ENCODE measurements around the gene SHISAL1.

Gene SHISAL1

GRCh38 chr22:44298406-44299091, 14.2 kb downstream of the SHISAL1 start:
- peak; percentile 10 for DNase-seq

- DNase-seq: no peak
These were observed 15.2 kb downstream of the SHISAL1 start for GRCh38 chr22:44297470-44298061.

GRCh38 chr22:44295406-44295805, 17.3 kb downstream of the SHISAL1 start:
- DNase-seq: no peak

- no peak for DNase-seq
These were observed 18.9 kb downstream of the SHISAL1 start for GRCh38 chr22:44293876-44294275.

DNA sequence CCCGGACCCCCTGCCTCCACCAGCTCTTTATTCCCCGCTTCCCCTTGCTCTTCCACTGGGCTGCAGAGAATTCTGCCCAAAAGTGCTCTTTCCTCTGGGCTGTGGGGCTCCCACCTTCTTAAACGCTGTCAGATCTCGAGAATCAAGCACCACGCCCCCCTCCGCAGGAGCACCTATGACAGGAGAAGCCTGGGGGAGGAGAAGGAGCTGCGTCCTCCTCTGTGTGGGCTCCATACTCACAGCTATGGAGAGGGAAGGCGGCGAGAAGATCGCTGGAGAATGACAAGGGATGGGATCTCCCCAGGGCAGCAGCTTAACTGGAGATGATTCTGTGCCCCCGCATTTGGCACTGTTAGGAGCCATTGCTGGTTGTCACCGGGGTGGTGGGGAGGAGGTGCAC, 19.7 kb downstream of the SHISAL1 start:
- no peak for DNase-seq

- DNase-seq: no peak
These were observed 20.2 kb downstream of the SHISAL1 start for GRCh38 chr22:44292521-44292920.

DNA sequence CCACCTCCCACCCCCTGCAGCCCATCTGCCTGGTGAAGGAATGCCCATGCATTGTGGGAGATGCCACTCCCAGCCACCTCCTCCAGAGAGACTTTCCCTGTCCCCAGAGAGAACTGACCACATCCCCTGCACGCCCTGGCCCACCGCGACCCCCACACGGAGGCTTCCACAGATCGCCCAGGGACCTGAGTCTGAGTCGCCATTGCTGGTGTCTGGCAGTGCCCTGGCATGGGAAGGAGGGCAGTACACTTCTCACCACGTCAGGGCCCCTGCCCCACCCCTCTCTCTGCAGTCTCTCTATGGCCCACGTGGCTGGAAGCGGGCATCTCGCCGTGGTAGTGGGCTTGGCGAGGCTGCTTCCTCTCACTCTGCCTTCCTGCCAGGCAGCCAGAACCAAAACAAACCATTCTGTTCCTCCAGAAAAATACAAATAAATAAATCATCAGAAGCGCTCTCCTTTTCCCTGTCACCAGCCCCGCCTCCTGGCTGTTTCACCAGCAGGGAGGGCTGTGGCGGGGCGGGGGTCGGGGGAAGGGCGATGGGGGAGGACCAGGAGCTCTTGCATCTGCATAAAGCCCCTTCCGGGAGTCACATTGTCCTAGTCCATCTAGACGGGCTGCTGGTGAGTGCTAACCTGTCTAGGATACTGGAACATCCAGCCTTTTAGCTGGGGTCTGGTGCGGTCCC, 20.9 kb downstream of the SHISAL1 start:
- DNase-seq: no peak

DNA sequence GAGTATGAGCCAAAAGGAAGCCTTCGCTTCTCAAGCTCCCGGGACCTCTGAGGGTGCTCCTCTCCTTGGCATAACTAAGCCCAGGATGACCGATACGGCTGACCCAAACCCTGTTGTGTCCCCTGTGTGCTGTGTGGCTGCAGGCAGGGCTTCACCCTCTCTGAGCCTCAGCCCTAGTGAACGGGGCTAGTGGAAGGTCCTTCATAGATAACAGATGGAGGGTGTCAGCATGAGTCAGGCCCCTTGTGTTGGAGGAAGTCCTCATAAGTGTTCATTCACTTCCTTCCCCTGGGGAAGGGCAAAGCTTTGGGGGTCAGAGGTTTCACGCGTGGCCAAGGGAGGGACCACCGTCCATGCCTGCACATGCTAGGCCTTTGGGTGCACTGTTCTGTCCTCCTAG, 21.5 kb downstream of the SHISAL1 start:
- DNase-seq: no peak

- no peak for DNase-seq
These were observed 23.2 kb downstream of the SHISAL1 start for GRCh38 chr22:44289414-44290171.

GRCh38 chr22:44288913-44289312, 23.8 kb downstream of the SHISAL1 start:
- no peak for DNase-seq

DNA sequence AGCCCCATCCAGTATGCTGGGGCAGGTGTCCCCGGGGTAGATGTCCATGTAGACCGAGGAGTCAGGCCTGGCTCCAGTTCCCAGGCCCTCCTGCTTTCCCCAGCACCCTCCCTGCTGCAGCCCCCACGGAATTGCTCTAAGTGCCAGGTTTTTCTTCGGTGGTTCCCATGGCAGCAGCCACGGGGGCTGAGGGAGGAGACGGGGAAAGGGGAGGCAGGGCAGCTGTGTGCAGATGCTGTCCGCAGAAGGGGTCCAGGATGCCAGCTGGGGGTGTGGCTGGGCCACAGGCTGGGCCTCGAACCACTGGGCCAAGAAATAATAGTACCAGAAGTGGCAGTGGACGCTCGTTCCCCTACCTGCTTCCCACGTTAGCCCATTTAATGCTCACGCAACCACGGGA, 25.0 kb downstream of the SHISAL1 start:
- no peak for DNase-seq

DNA sequence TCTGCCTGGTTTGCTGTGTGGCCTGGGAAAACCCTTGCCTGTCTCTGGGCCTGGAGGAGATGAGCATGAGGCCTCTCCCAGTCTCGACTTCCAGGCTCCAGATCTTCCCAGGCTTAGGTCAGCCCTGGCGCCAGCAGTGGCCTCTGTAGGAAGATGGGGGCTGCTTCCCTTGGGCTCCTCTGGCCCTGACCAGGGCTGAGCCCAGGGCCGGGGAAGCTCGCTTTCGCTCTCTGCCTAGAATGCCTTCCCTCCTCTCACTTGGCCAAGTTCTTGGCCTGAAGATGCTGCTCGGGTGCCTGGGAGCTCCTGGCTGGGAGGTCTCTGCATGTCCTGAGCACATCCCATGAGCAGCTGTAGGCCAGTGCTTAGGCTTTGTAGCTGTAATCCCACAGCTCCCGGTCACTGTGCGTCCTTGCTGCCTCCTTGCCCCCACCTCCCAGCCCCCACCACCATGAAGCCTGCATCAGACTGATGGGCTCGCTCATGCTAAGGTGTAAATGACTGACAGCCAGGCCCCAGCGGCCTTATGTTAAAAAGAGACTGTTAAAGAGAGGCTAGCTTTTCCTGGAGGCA, 25.5 kb downstream of the SHISAL1 start:
- no peak for DNase-seq

DNA sequence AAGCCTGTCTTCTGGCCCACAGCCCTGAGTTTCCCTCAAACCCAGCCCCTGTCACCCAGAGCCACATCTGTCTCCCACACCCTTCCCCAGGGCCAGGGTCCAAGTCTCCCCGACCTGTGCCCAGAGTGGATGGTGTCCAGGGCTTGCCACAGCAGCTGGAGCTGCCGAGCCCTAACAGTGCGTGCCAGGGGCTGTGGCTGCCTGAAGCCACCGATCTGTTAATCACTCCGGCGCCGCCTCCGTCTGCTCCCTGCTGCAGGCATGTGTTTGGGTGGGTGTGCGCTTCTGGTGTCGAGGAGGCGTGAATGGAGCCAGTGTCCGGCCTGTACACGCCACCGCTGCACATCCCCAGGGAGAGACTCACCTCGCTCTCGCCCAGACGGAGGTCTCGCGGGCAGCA, 26.1 kb downstream of the SHISAL1 start:
- no peak for DNase-seq

- no peak for DNase-seq
These were observed 28.0 kb downstream of the SHISAL1 start for GRCh38 chr22:44284711-44285110.

- no peak for DNase-seq
These were observed 30.7 kb downstream of the SHISAL1 start for GRCh38 chr22:44281768-44282637.

GRCh38 chr22:44280665-44281188, 32.0 kb downstream of the SHISAL1 start:
- DNase-seq: no peak

DNA sequence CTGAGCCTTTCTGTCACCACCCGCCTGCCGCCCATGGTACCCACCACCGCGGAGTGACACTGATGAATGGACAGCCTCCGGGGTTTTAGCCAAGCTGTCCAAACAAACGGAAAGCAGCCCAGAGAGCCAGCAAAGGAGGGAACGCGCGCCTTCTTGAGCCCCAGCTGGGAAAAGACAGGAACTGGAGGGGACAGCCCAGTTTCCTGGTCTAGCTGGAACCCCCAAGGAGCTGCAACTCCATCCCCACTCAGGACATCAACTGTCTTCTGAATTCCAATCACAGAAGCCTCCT, 33.7 kb downstream of the SHISAL1 start:
- no peak for DNase-seq

GRCh38 chr22:44278243-44279068, 34.3 kb downstream of the SHISAL1 start:
- no peak for DNase-seq

DNA sequence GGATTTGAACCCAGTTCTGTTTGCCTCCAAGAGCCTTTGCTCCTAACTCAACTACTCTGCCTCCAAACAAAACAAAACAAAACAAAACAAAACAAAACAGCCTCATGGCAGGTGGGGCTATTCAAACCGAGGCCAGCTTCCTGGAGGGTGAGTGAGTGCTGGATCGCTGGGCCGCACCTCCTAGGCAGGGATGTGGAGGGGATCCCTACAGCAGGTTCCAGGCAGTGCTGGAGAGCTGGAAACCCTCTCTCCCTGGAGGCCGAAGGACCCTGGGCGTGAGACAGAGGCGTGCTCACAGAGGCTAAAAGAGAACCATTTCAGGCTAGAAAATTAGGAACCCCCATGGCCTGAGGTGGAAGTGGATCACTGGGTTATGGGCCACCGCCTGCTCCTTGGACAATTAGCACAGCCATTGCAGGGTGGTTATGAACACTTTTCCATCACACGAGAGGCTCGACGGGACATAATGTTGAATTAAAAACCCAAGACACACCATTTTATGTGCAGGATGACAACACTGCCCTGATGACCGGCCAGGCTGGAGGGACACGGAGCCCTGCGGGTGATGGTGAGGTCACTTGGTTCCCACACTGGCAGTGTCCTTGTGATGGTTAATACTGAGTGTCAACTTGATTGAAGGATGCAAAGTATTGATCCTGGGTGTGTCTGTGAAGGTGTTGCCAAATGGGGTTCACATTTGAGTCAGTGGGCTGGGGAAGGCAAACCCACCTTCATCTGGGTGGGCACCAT, 35.2 kb downstream of the SHISAL1 start:
- DNase-seq: no peak

- no peak for DNase-seq
These were observed 35.9 kb downstream of the SHISAL1 start for GRCh38 chr22:44276706-44277356.
